ENCODE results near the gene SP6. TPM values are rescaled to one million over a fixed set of nuclear protein-coding genes. Genes with fewer than 3 reads are reported as not detected.
A peak's percentile ranks its signal among the peaks of the same experiment; 100 is the strongest.

The SP6 gene
- total and polyA plus RNA-seq, 2 of the 4 experiments (the other 2 are of a cell fraction), result under 0.01 to 0.31 TPM

DNA sequence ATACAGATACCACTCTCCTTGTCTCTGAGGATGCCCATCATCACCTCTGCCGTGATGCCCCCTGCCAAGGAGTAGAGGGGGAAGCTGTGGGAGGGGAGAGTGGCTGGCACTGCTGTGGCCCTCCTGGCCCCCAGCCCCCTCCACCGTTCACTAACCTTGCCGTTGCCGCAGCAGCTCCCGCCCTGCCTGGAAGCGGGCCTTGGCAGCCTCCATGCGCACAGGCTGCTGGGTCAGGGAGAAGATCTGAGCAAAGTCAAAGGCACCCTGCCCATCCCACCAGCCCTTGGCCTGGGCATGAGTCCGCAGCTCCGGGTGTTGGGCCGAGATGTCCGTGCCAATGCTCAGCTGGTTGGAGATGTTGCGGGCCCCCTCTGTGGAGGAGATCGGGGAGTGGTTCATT lies 12.3 kb downstream of the SP6 start:
- no peaks in the 10 kb centered on the region for H4K20me1 ChIP-seq (ENCODE audit: insufficient read depth, low read length)
- DNase-seq (no peak), ATAC-seq (ENCODE audit: low read depth) (no peak)
- H2AK9ac ChIP-seq (replicated peaks; ENCODE audit: low read depth, low read length, poor library complexity), result no peak overlapping the region
- no peak overlapping the region for H3K9ac ChIP-seq (ENCODE audit: low read depth, low read length)
- intact Hi-C loops (cut with micrococcal nuclease), result no loop called here
- H3K4me1 ChIP-seq (ENCODE audit: control insufficient read depth, insufficient read depth, low read length), result peaks cover 8% of the 10 kb centered on the region
- BruUV-seq (replicated peaks), result no TSS peak
- in situ Hi-C loops (cut with MboI; ENCODE audit: low sequenced_read_pairs), result no loop called here
- no peak for TF ChIP-seq CEBPB (IDR thresholded peaks at IDR 0.05; ENCODE audit: low read depth, low read length)
- TF ChIP-seq RAD21 (IDR thresholded peaks at IDR 0.05; ENCODE audit: low read length), result no peak
- peak overlapping the region; percentile 28 for H2AFZ ChIP-seq (replicated peaks; ENCODE audit: low read length, poor library complexity)
- no peaks in the 10 kb centered on the region for H3K9me3 ChIP-seq (ENCODE audit: control insufficient read depth, insufficient read depth, low read length)
- no peak overlapping the region for H4K91ac ChIP-seq (ENCODE audit: insufficient read depth, low read depth, low read length)
- H3K27me3 ChIP-seq (ENCODE audit: control insufficient read depth, insufficient read depth, low read length), result no peaks in the 10 kb centered on the region
- H3K36me3 ChIP-seq (ENCODE audit: control insufficient read depth, insufficient read depth, low read length), result peaks cover 8% of the 10 kb centered on the region
- H3K79me1 ChIP-seq (ENCODE audit: low read depth in 1 of 2, low read length in 2 of 2), result peaks cover 8 to 22% of the 10 kb centered on the region in 2 experiments; a peak in 3 of 4 replicates
- H4K8ac ChIP-seq (ENCODE audit: low read depth in 2 of 2, low read length in 2 of 2), result no peak overlapping the region
- H3K56ac ChIP-seq (ENCODE audit: extremely low read depth, insufficient read depth, low read length), result no peak overlapping the region
- H2BK5ac ChIP-seq (ENCODE audit: low read depth, low read length, poor library complexity, severe bottlenecking), result no peak overlapping the region
- CTCF ChIA-PET, result no interaction called here
- H2BK20ac ChIP-seq (ENCODE audit: low read depth, low read length), result no peak overlapping the region
- no peak overlapping the region for H4K5ac ChIP-seq (ENCODE audit: low read depth, low read length)
- POLR2A ChIA-PET (ENCODE audit: unreplicated experiment), result no interaction called here
- H2AK5ac ChIP-seq (ENCODE audit: low read depth, low read length), result no peak overlapping the region
- H2BK120ac ChIP-seq (ENCODE audit: low read depth, low read length), result no peak overlapping the region
- H3K4ac ChIP-seq (ENCODE audit: low read depth, low read length), result no peak overlapping the region
- H3K14ac ChIP-seq (replicated peaks; ENCODE audit: low read depth, low read length), result no peak overlapping the region
- dilution Hi-C loops (cut with HindIII; ENCODE audit: low sequenced_read_pairs, unreplicated experiment), result no loop called here
- 90% methylated on average over 4 of the region's 13 CpGs; no CpG with 5 or more reads in 1 of the 2 experiments for WGBS, 2 experiments (ENCODE audit: extremely low coverage in 2 of 2, insufficient read length in 1 of 2)
- H3K9me1 ChIP-seq (ENCODE audit: insufficient read depth, low read length), result peaks cover 4% of the 10 kb centered on the region; the same call in 1 of the 2 replicates
- H3K4me2 ChIP-seq (ENCODE audit: low read depth, low read length), result no peak overlapping the region
- no peak overlapping the region for H2BK15ac ChIP-seq (ENCODE audit: low read depth, low read length)
- no peak overlapping the region for H3K4me3 ChIP-seq (ENCODE audit: insufficient read depth, low read depth, low read length)
- no peak overlapping the region for H3K27ac ChIP-seq (ENCODE audit: insufficient read depth, low read length)
- H3K23ac ChIP-seq (ENCODE audit: low read depth, low read length), result no peak overlapping the region
- H3K18ac ChIP-seq (ENCODE audit: low read depth, low read length), result no peak overlapping the region
